Vagina (tissue), 2 donors: ENCODE results near the gene ERRFI1. TPM values are rescaled to one million over a fixed set of nuclear protein-coding genes. Genes with fewer than 3 reads are reported as not detected.

Source experiments
- DNase-seq, 2 donors: peaks; one replicate each; pipeline ENCODE4 v3.0.0-alpha.2; 2017; ENCODE audit errors: extremely low spot score in 2 of 2
- H3K27ac ChIP-seq: fragments of 200-600 bp; sonication (generic); one replicate; pipeline ENCODE4 v1.5.1; 2019
- H3K27me3 ChIP-seq: fragments of 200-600 bp; sonication (generic); one replicate; pipeline ENCODE4 v1.5.1; 2019
- H3K36me3 ChIP-seq, 2 donors: fragments of 200-600 bp; sonication (generic); one replicate each; pipeline ENCODE4 v1.5.1; 2017 to 2019
- H3K4me1 ChIP-seq: fragments of 200-600 bp; sonication (generic); one replicate; pipeline ENCODE4 v1.5.1; 2019
- H3K4me3 ChIP-seq, 2 donors: fragments of 200-600 bp; sonication (generic); 1 replicate in 1 of 2; 2 replicates in 1 of 2; pipeline ENCODE4 v1.5.1; 2016 to 2019
- H3K9me3 ChIP-seq: fragments of 200-600 bp; sonication (generic); one replicate; pipeline ENCODE4 v1.5.1; 2019
- CTCF ChIP-seq, 3 experiments: fragments of 450-650 bp in 2 of 3; fragments of 200-600 bp in 1 of 3; sonication (generic) in 1 of 3; IDR thresholded peaks; one replicate each; pipeline ENCODE4 v1.5.1; 2017 to 2019; ENCODE audit warnings: antibody characterized with exemption in 3 of 3, mild to moderate bottlenecking in 2 of 3, moderate library complexity in 2 of 3
- POLR2A ChIP-seq, 2 donors: fragments of 450-650 bp; IDR thresholded peaks; one replicate each; pipeline ENCODE4 v1.6.1; 2017; ENCODE audit warnings: antibody characterized with exemption in 2 of 2, mild to moderate bottlenecking in 2 of 2, moderate library complexity in 2 of 2
- POLR2AphosphoS5 ChIP-seq, 2 donors: sonication (generic); formaldehyde crosslinking; IDR thresholded peaks; one replicate each; pipeline ENCODE4 v1.9.0; 2017; ENCODE audit warnings: antibody characterized with exemption in 2 of 2, mild to moderate bottlenecking in 2 of 2, low read depth in 1 of 2; ENCODE audit not compliant: insufficient read depth in 1 of 2
- intact Hi-C: fragments of 100-400 bp; cut with DNase I; formaldehyde crosslinking; loops from one replicate; pipeline ENCODE4 v1.15.1; 2023
- small RNA-seq: library from RNA; depleted of rRNA; stranded (forward); fragments of <200 nt; gene quantifications from one replicate; pipeline ENCODE3, GENCODE V24; 2016
- total RNA-seq: library from RNA; depleted of rRNA; stranded (reverse); fragments of >200 nt; gene quantifications from one replicate; pipeline ENCODE4 v1.2.3, GENCODE V29; 2016

Gene ERRFI1
- total RNA-seq, 1 donor from 2014 or later, result 160 TPM

GRCh38 chr1:7962014-7962335, 64.1 kb downstream of the ERRFI1 start:
- no peaks in the 10 kb centered on the region for H3K27me3 ChIP-seq
- peaks cover 0 to 21% of the 10 kb centered on the region in 2 donors for H3K36me3 ChIP-seq
- peaks cover 33% of the 10 kb centered on the region for H3K4me1 ChIP-seq
- no peaks in the 10 kb centered on the region for H3K9me3 ChIP-seq
- peak overlapping the region; percentile 89 for H3K27ac ChIP-seq
- no peak for DNase-seq
- intact Hi-C loops, result no loop called here
- TF ChIP-seq POLR2A (IDR thresholded peaks at IDR 0.05) (no peak), POLR2AphosphoS5 (IDR thresholded peaks at IDR 0.05; ENCODE audit: insufficient read depth in 1 of 2, low read depth in 1 of 2) (no peak), CTCF (IDR thresholded peaks at IDR 0.05) (no peak)
- peak overlapping the region; percentile 66 to 91 for H3K4me3 ChIP-seq

Small RNA genes within 50 kb of the gene (small RNA-seq; reads per million reads assigned to genes)
- not detected for gene RF00019

Other genes starting within 250 kb of the ERRFI1 start
- gene PER3, start 242.0 kb downstream of the ERRFI1 start, total RNA-seq, result 24.6 TPM
- 5.4 TPM for gene UTS2, start 173.2 kb downstream of the ERRFI1 start, total RNA-seq
- not detected for gene TNFRSF9, start 85.5 kb downstream of the ERRFI1 start, total RNA-seq
- 119 TPM for gene PARK7, start 64.6 kb downstream of the ERRFI1 start, total RNA-seq